ENCODE results near the gene ZCCHC10. TPM values are rescaled to one million over a fixed set of nuclear protein-coding genes. Genes with fewer than 3 reads are reported as not detected.

ZCCHC10 gene
- total and polyA plus RNA-seq, 2 of the 4 experiments (the other 2 are of a cell fraction) = 4.1 to 20.4 TPM

DNA sequence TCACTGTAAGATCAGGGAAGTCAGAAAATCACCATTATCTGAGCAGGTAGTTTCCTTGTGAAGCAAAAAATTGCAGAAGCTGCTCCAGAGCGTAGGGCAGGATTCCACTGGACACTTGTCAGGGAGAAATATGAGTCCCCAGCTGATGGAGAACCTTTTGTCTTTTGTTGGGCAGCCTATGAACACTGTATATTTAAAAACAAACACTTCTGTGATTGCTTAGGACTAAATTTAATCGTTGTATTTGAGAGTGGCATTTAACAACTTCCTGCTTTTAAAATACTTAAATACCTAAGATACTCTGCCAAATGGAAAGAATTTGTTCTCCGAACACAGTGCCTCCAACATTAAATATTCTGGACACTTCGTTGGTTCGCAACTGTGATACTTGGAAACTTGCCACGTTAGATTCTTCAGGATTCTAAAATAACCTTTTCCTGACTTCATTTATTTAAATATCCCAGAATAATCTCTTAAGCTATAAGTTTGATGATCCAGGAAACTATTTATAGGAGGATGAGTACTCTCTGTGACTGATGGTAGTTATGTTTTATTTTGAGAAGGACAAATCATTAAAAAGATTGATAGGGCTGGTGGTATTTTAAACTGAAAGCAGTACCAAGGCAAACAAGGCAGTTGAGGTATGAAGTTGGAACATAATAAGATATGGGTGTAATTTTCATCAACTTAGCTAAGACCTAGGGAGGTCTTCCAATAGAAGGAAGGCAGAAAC, 22.8 kb upstream of the ZCCHC10 start:
- Histone ChIP-seq H4K91ac (ENCODE audit: insufficient read depth, low read depth, low read length) (no peak overlapping the region), H3K9ac (ENCODE audit: low read depth, low read length) (no peak overlapping the region), H2BK15ac (ENCODE audit: low read depth, low read length) (peak overlapping the region; percentile 66; the same call in 1 of the 3 replicates), H2BK120ac (ENCODE audit: low read depth, low read length) (0 out of 2 replicates have a peak overlapping the region, but pooled peaks have one; percentile 17), H3K14ac (replicated peaks; ENCODE audit: low read depth, low read length) (peak overlapping the region; percentile 62; the same call in 1 of the 2 replicates), H3K4me3 (ENCODE audit: insufficient read depth, low read depth, low read length) (no peak overlapping the region), H2BK20ac (ENCODE audit: low read depth, low read length) (no peak overlapping the region; the same call in 1 of the 2 replicates), H3K27ac (ENCODE audit: insufficient read depth, low read length) (peak overlapping the region; percentile 1; the same call in 1 of the 2 replicates), H4K8ac (ENCODE audit: low read depth in 2 of 2, low read length in 2 of 2) (peak overlapping the region in 1 of 2 experiments; percentile 40; a peak in 2 of 4 replicates), H3K4me1 (ENCODE audit: control insufficient read depth, insufficient read depth, low read length) (peaks cover 5% of the 10 kb centered on the region), H3K4ac (ENCODE audit: low read depth, low read length) (peak overlapping the region; percentile 33; the same call in 1 of the 2 replicates), H2AK9ac (replicated peaks; ENCODE audit: low read depth, low read length, poor library complexity) (no peak overlapping the region), H4K5ac (ENCODE audit: low read depth, low read length) (peak overlapping the region; percentile 21; the same call in 1 of the 2 replicates), H3K23ac (ENCODE audit: low read depth, low read length) (peak overlapping the region; percentile 75; the same call in 1 of the 2 replicates), H3K4me2 (ENCODE audit: low read depth, low read length) (peak overlapping the region; percentile 77; the same call in 1 of the 2 replicates), H2BK5ac (ENCODE audit: low read depth, low read length, poor library complexity, severe bottlenecking) (peak overlapping the region; percentile 61), H3K79me1 (ENCODE audit: low read depth in 1 of 2, low read length in 2 of 2) (peaks cover 15 to 29% of the 10 kb centered on the region in 2 experiments), H3K18ac (ENCODE audit: low read depth, low read length) (peak overlapping the region; percentile 32; the same call in 1 of the 2 replicates), H3K9me1 (ENCODE audit: insufficient read depth, low read length) (peaks cover 11% of the 10 kb centered on the region), H3K36me3 (ENCODE audit: control insufficient read depth, insufficient read depth, low read length) (no peaks in the 10 kb centered on the region), H2AK5ac (ENCODE audit: low read depth, low read length) (peak overlapping the region; percentile 78; the same call in 1 of the 2 replicates), H3K27me3 (ENCODE audit: control insufficient read depth, insufficient read depth, low read length) (no peaks in the 10 kb centered on the region), H4K20me1 (ENCODE audit: insufficient read depth, low read length) (peaks cover 23% of the 10 kb centered on the region), H3K56ac (ENCODE audit: extremely low read depth, insufficient read depth, low read length) (no peak overlapping the region), H3K9me3 (ENCODE audit: control insufficient read depth, insufficient read depth, low read length) (no peaks in the 10 kb centered on the region), H2AFZ (replicated peaks; ENCODE audit: low read length, poor library complexity) (no peak overlapping the region)
- no TSS peak for BruUV-seq (replicated peaks)
- in situ Hi-C loops (cut with MboI; ENCODE audit: low sequenced_read_pairs) = no loop called here
- no peak for ATAC-seq (ENCODE audit: low read depth)
- POLR2A ChIA-PET (ENCODE audit: unreplicated experiment) = no interaction called here
- WGBS, 2 experiments (ENCODE audit: extremely low coverage in 2 of 2, insufficient read length in 1 of 2) = no CpG with 5 or more reads among the region's 6 CpGs
- dilution Hi-C loops (cut with HindIII; ENCODE audit: low sequenced_read_pairs, unreplicated experiment) = no loop called here
- CTCF ChIA-PET = no interaction called here
- intact Hi-C loops (cut with micrococcal nuclease) = no loop called here
- peak; percentile 33 for DNase-seq
- TF ChIP-seq MXI1 (IDR thresholded peaks at IDR 0.05; ENCODE audit: borderline replicate concordance, low read depth, low read length) (no peak), RCOR1 (IDR thresholded peaks at IDR 0.05; ENCODE audit: insufficient replicate concordance, low read length) (no peak), FOS (IDR thresholded peaks at IDR 0.05; ENCODE audit: low read depth, low read length) (no peak), NFE2L2 (IDR thresholded peaks at IDR 0.05; ENCODE audit: low read depth, low read length) (no peak), BHLHE40 (IDR thresholded peaks at IDR 0.05; ENCODE audit: low read depth, low read length) (no peak), MAZ (IDR thresholded peaks at IDR 0.05; ENCODE audit: borderline replicate concordance, low read depth, low read length) (no peak), RFX5 (IDR thresholded peaks at IDR 0.05; ENCODE audit: low read depth, low read length) (no peak), CHD1 (IDR thresholded peaks at IDR 0.05; ENCODE audit: low read depth, low read length) (no peak), CEBPB (IDR thresholded peaks at IDR 0.05; ENCODE audit: low read depth, low read length) (no peak), USF2 (IDR thresholded peaks at IDR 0.05; ENCODE audit: low read depth, low read length) (no peak), CTCF (conservative IDR thresholded peaks at IDR 0.05; ENCODE audit: low read depth, low read length) (no peak), RAD21 (IDR thresholded peaks at IDR 0.05; ENCODE audit: low read length) (no peak), MAFK (IDR thresholded peaks at IDR 0.05; ENCODE audit: low read depth, low read length) (no peak), SMC3 (IDR thresholded peaks at IDR 0.05; ENCODE audit: low read depth, low read length) (no peak), POLR2A (IDR thresholded peaks at IDR 0.05; ENCODE audit: low read depth, low read length) (no peak)
